Measurements from ENCODE around the gene NRG2.

- TF ChIP-seq CTCF (IDR thresholded peaks at IDR 0.05; ENCODE audit: low read depth, low read length, poor library complexity, severe bottlenecking) (no peak), EZH2phosphoT487 (IDR thresholded peaks at IDR 0.05; ENCODE audit: borderline replicate concordance, low read length) (no peak)
Measured at GRCh38 chr5:139979943-139980342, 63.2 kb downstream of the NRG2 start.
